ENCODE data around the gene GFPT1.
A peak's percentile ranks its signal among the peaks of the same experiment; 100 is the strongest.

The GFPT1 gene

GRCh38 chr2:69304656-69305055 is 82.4 kb downstream of the GFPT1 start:
- Histone ChIP-seq H3K36me3 (ENCODE audit: insufficient read depth, low read length) (no peaks in the 10 kb centered on the region), H3K9me3 (replicated peaks; ENCODE audit: low read length) (no peaks in the 10 kb centered on the region), H3K9ac (ENCODE audit: low read depth, low read length) (no peak overlapping the region), H3K4me1 (ENCODE audit: control insufficient read depth, insufficient read depth, low read length) (peaks cover 51% of the 10 kb centered on the region), H3K4me3 (ENCODE audit: low read length) (no peak overlapping the region), H3K4me2 (ENCODE audit: low read length) (no peak overlapping the region), H3K27me3 (ENCODE audit: control insufficient read depth, insufficient read depth, low read length) (no peaks in the 10 kb centered on the region)

- peaks cover 39% of the 10 kb centered on the region for H3K4me1 ChIP-seq (ENCODE audit: control insufficient read depth, insufficient read depth, low read length)
- no peak overlapping the region for H3K4me2 ChIP-seq (ENCODE audit: low read length)
- no peaks in the 10 kb centered on the region for H3K36me3 ChIP-seq (ENCODE audit: insufficient read depth, low read length)
- no peaks in the 10 kb centered on the region for H3K27me3 ChIP-seq (ENCODE audit: control insufficient read depth, insufficient read depth, low read length)
- H3K9ac ChIP-seq (ENCODE audit: low read depth, low read length): no peak overlapping the region
- H3K4me3 ChIP-seq (ENCODE audit: low read length): no peak overlapping the region
- no peaks in the 10 kb centered on the region for H3K9me3 ChIP-seq (replicated peaks; ENCODE audit: low read length)
Measured at GRCh38 chr2:69300650-69301049, 86.4 kb downstream of the GFPT1 start.

- H3K9ac ChIP-seq (ENCODE audit: low read depth, low read length): peak overlapping the region; percentile 74
- no peak overlapping the region for H3K4me3 ChIP-seq (ENCODE audit: low read length)
- no peaks in the 10 kb centered on the region for H3K36me3 ChIP-seq (ENCODE audit: insufficient read depth, low read length)
- no peak overlapping the region for H3K4me2 ChIP-seq (ENCODE audit: low read length)
- H3K9me3 ChIP-seq (replicated peaks; ENCODE audit: low read length): no peaks in the 10 kb centered on the region
- H3K27me3 ChIP-seq (ENCODE audit: control insufficient read depth, insufficient read depth, low read length): no peaks in the 10 kb centered on the region
- H3K4me1 ChIP-seq (ENCODE audit: control insufficient read depth, insufficient read depth, low read length): peaks cover 37% of the 10 kb centered on the region
Measured at GRCh38 chr2:69299772-69300516, 87.1 kb downstream of the GFPT1 start.

GRCh38 chr2:69298862-69299261 is 88.2 kb downstream of the GFPT1 start:
- peak overlapping the region; percentile 5 for H3K4me3 ChIP-seq (ENCODE audit: low read length)

GRCh38 chr2:69298261-69298660 is 88.8 kb downstream of the GFPT1 start:
- Histone ChIP-seq H3K27me3 (ENCODE audit: control insufficient read depth, insufficient read depth, low read length) (no peaks in the 10 kb centered on the region), H3K36me3 (ENCODE audit: insufficient read depth, low read length) (no peaks in the 10 kb centered on the region), H3K4me2 (ENCODE audit: low read length) (peak overlapping the region; percentile 57), H3K4me1 (ENCODE audit: control insufficient read depth, insufficient read depth, low read length) (peaks cover 37% of the 10 kb centered on the region), H3K9ac (ENCODE audit: low read depth, low read length) (peak overlapping the region; percentile 74), H3K4me3 (ENCODE audit: low read length) (peak overlapping the region; percentile 5), H3K9me3 (replicated peaks; ENCODE audit: low read length) (no peaks in the 10 kb centered on the region)

More at GRCh38 chr2:69298862-69299261, 88.2 kb downstream of the GFPT1 start:
- Histone ChIP-seq H3K4me1 (ENCODE audit: control insufficient read depth, insufficient read depth, low read length) (peaks cover 37% of the 10 kb centered on the region), H3K9me3 (replicated peaks; ENCODE audit: low read length) (no peaks in the 10 kb centered on the region), H3K27me3 (ENCODE audit: control insufficient read depth, insufficient read depth, low read length) (no peaks in the 10 kb centered on the region), H3K4me2 (ENCODE audit: low read length) (peak overlapping the region; percentile 57), H3K9ac (ENCODE audit: low read depth, low read length) (peak overlapping the region; percentile 74), H3K36me3 (ENCODE audit: insufficient read depth, low read length) (no peaks in the 10 kb centered on the region)

- no peak overlapping the region for H3K4me3 ChIP-seq (ENCODE audit: low read length)
Measured at GRCh38 chr2:69297216-69297615, 89.8 kb downstream of the GFPT1 start.

GRCh38 chr2:69296421-69296820 is 90.6 kb downstream of the GFPT1 start:
- Histone ChIP-seq H3K9ac (ENCODE audit: low read depth, low read length) (no peak overlapping the region), H3K9me3 (replicated peaks; ENCODE audit: low read length) (no peaks in the 10 kb centered on the region), H3K4me2 (ENCODE audit: low read length) (no peak overlapping the region), H3K27me3 (ENCODE audit: control insufficient read depth, insufficient read depth, low read length) (no peaks in the 10 kb centered on the region), H3K36me3 (ENCODE audit: insufficient read depth, low read length) (no peaks in the 10 kb centered on the region), H3K4me3 (ENCODE audit: low read length) (no peak overlapping the region), H3K4me1 (ENCODE audit: control insufficient read depth, insufficient read depth, low read length) (peaks cover 42% of the 10 kb centered on the region)

More at GRCh38 chr2:69297216-69297615, 89.8 kb downstream of the GFPT1 start:
- H3K4me2 ChIP-seq (ENCODE audit: low read length): no peak overlapping the region
- peaks cover 37% of the 10 kb centered on the region for H3K4me1 ChIP-seq (ENCODE audit: control insufficient read depth, insufficient read depth, low read length)
- H3K9me3 ChIP-seq (replicated peaks; ENCODE audit: low read length): no peaks in the 10 kb centered on the region
- no peaks in the 10 kb centered on the region for H3K27me3 ChIP-seq (ENCODE audit: control insufficient read depth, insufficient read depth, low read length)
- no peak overlapping the region for H3K9ac ChIP-seq (ENCODE audit: low read depth, low read length)
- no peaks in the 10 kb centered on the region for H3K36me3 ChIP-seq (ENCODE audit: insufficient read depth, low read length)

GRCh38 chr2:69292256-69292655 is 94.8 kb downstream of the GFPT1 start:
- no peaks in the 10 kb centered on the region for H3K9me3 ChIP-seq (replicated peaks; ENCODE audit: low read length)
- H3K36me3 ChIP-seq (ENCODE audit: insufficient read depth, low read length): no peaks in the 10 kb centered on the region
- no peak overlapping the region for H3K4me2 ChIP-seq (ENCODE audit: low read length)
- no peaks in the 10 kb centered on the region for H3K27me3 ChIP-seq (ENCODE audit: control insufficient read depth, insufficient read depth, low read length)
- no peak overlapping the region for H3K9ac ChIP-seq (ENCODE audit: low read depth, low read length)
- no peak overlapping the region for H3K4me3 ChIP-seq (ENCODE audit: low read length)
- peaks cover 15% of the 10 kb centered on the region for H3K4me1 ChIP-seq (ENCODE audit: control insufficient read depth, insufficient read depth, low read length)

GRCh38 chr2:69291721-69292120 is 95.3 kb downstream of the GFPT1 start:
- H3K4me3 ChIP-seq (ENCODE audit: low read length): no peak overlapping the region
- H3K9me3 ChIP-seq (replicated peaks; ENCODE audit: low read length): no peaks in the 10 kb centered on the region
- peaks cover 12% of the 10 kb centered on the region for H3K4me1 ChIP-seq (ENCODE audit: control insufficient read depth, insufficient read depth, low read length)
- no peaks in the 10 kb centered on the region for H3K36me3 ChIP-seq (ENCODE audit: insufficient read depth, low read length)
- no peak overlapping the region for H3K4me2 ChIP-seq (ENCODE audit: low read length)
- H3K27me3 ChIP-seq (ENCODE audit: control insufficient read depth, insufficient read depth, low read length): no peaks in the 10 kb centered on the region
- no peak overlapping the region for H3K9ac ChIP-seq (ENCODE audit: low read depth, low read length)

- H3K27me3 ChIP-seq (ENCODE audit: control insufficient read depth, insufficient read depth, low read length): no peaks in the 10 kb centered on the region
- no peaks in the 10 kb centered on the region for H3K36me3 ChIP-seq (ENCODE audit: insufficient read depth, low read length)
- H3K4me3 ChIP-seq (ENCODE audit: low read length): no peak overlapping the region
- H3K4me1 ChIP-seq (ENCODE audit: control insufficient read depth, insufficient read depth, low read length): peaks cover 12% of the 10 kb centered on the region
- H3K9me3 ChIP-seq (replicated peaks; ENCODE audit: low read length): no peaks in the 10 kb centered on the region
- H3K4me2 ChIP-seq (ENCODE audit: low read length): no peak overlapping the region
- no peak overlapping the region for H3K9ac ChIP-seq (ENCODE audit: low read depth, low read length)
Measured at GRCh38 chr2:69291004-69291650, 95.9 kb downstream of the GFPT1 start.

GRCh38 chr2:69288429-69288828 is 98.6 kb downstream of the GFPT1 start:
- H3K4me2 ChIP-seq (ENCODE audit: low read length): no peak overlapping the region
- H3K36me3 ChIP-seq (ENCODE audit: insufficient read depth, low read length): no peaks in the 10 kb centered on the region
- no peak overlapping the region for H3K9ac ChIP-seq (ENCODE audit: low read depth, low read length)
- no peaks in the 10 kb centered on the region for H3K27me3 ChIP-seq (ENCODE audit: control insufficient read depth, insufficient read depth, low read length)
- no peak overlapping the region for H3K4me3 ChIP-seq (ENCODE audit: low read length)
- H3K9me3 ChIP-seq (replicated peaks; ENCODE audit: low read length): no peaks in the 10 kb centered on the region
- peaks cover 12% of the 10 kb centered on the region for H3K4me1 ChIP-seq (ENCODE audit: control insufficient read depth, insufficient read depth, low read length)

GRCh38 chr2:69287544-69287943 is 99.5 kb downstream of the GFPT1 start:
- Histone ChIP-seq H3K9me3 (replicated peaks; ENCODE audit: low read length) (no peaks in the 10 kb centered on the region), H3K4me3 (ENCODE audit: low read length) (no peak overlapping the region), H3K4me2 (ENCODE audit: low read length) (no peak overlapping the region), H3K27me3 (ENCODE audit: control insufficient read depth, insufficient read depth, low read length) (no peaks in the 10 kb centered on the region), H3K9ac (ENCODE audit: low read depth, low read length) (no peak overlapping the region), H3K4me1 (ENCODE audit: control insufficient read depth, insufficient read depth, low read length) (peaks cover 12% of the 10 kb centered on the region), H3K36me3 (ENCODE audit: insufficient read depth, low read length) (no peaks in the 10 kb centered on the region)

Measured in skeletal muscle satellite cell (primary cell).